ENCODE results near the gene SYT3.

Gene SYT3

DNA sequence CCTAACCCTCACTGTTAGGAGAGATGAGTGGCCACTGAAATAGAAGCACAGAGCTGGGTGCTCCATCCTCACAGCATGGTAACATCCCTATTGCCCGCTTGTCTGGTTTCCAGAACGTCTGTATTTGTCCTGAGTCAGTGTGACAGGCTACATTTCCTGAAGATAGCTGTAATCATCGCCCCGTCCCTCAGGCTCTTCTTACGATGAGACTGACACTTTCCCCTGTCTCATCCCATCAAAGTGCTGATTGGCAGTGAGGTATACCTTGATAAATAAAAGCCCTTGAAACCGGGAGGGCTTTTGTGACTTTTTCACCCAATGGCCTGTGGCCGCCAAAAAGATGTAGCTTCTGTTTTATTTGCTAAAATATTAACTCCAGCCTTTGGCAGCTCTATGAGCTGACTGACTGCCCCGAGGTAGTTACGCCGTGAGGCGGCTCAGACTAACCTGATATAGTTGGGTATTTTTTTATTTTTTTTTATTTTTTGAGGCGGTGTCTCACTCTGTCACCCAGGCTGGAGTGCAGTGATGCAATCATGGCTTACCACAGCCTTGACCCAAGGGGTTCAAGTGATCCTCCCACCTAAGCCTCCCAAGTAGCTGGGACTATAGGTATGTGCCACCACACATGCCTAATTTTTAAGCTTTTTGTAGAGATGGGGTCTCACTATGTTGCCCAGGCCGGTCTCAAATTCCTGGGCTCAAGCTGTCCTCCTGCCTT, 65.8 kb downstream of the SYT3 start:
- Histone ChIP-seq H3K27ac (no peak overlapping the region), H3K27me3 (ENCODE audit: insufficient read depth, low read depth, severe bottlenecking) (no peaks in the 10 kb centered on the region), H3K36me3 (no peaks in the 10 kb centered on the region), H3K9me3 (ENCODE audit: severe bottlenecking) (no peaks in the 10 kb centered on the region), H3K4me3 (ENCODE audit: low read depth, low read length) (no peak overlapping the region)
- DNase-seq, result no peak
- TF ChIP-seq, protein P1, sequence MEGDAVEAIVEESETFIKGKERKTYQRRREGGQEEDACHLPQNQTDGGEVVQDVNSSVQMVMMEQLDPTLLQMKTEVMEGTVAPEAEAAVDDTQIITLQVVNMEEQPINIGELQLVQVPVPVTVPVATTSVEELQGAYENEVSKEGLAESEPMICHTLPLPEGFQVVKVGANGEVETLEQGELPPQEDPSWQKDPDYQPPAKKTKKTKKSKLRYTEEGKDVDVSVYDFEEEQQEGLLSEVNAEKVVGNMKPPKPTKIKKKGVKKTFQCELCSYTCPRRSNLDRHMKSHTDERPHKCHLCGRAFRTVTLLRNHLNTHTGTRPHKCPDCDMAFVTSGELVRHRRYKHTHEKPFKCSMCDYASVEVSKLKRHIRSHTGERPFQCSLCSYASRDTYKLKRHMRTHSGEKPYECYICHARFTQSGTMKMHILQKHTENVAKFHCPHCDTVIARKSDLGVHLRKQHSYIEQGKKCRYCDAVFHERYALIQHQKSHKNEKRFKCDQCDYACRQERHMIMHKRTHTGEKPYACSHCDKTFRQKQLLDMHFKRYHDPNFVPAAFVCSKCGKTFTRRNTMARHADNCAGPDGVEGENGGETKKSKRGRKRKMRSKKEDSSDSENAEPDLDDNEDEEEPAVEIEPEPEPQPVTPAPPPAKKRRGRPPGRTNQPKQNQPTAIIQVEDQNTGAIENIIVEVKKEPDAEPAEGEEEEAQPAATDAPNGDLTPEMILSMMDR (IDR thresholded peaks at IDR 0.05; ENCODE audit: low read depth, low read length), result no peak

All from WERI-Rb-1 (cell line).